Measurements from ENCODE around the gene MYEOV. TPM values are rescaled to one million over a fixed set of nuclear protein-coding genes. Genes with fewer than 3 reads are reported as not detected.
A peak's percentile ranks its signal among the peaks of the same experiment; 100 is the strongest.

The MYEOV gene
- total and polyA plus RNA-seq, 2 donors = 0.38 to 0.64 TPM

DNA sequence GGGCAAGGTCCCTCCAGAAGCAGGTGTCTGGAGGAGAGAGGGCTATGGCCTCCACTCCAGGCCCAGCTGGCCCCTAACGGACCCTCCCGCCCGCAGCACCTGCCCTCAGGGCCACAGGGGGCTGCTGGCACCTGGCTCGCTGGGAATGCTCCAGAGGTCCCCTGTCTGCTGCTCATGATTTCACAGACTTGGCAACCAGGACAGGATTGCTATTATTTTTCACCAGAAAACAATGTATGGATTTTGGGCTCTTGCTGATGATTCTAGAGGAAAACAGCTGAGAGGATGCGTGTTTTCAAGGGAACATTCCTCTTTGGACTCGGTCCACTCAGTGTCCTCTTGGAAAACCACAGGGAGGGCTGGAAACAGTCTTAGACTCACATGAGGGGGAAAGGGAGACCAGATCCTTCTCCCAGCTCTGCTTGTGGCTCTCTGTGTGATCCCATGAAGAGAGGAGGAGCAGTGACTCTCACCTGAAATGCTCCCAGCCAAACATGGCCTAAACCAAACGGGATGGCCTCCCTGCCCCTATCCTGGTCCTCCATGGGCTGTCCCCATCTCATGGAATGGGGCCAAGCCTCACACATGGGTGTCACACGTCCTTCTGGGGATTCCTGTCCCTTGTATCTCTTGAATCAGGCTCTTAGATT, 15.8 kb downstream of the MYEOV start:
- peaks cover 9 to 37% of the 10 kb centered on the region in 2 donors for H3K4me1 ChIP-seq (ENCODE audit: control insufficient read depth in 2 of 2, insufficient read depth in 2 of 2, low read length in 2 of 2)
- no peaks in the 10 kb centered on the region for H3K27me3 ChIP-seq (ENCODE audit: control insufficient read depth in 2 of 2, insufficient read depth in 1 of 2, low read length in 1 of 2)
- WGBS = 83% methylated on average over 8 of the region's 8 CpGs
- no peak overlapping the region for H3K27ac ChIP-seq (ENCODE audit: low read depth in 1 of 2, low read length in 1 of 2)
- H3K36me3 ChIP-seq (ENCODE audit: control insufficient read depth in 2 of 2, insufficient read depth in 2 of 2, low read length in 1 of 2) = no peaks in the 10 kb centered on the region
- DNase-seq (ENCODE audit: low read depth in 6 of 9, low spot score in 9 of 9) = no peak
- no peaks in the 10 kb centered on the region for H3K9me3 ChIP-seq (ENCODE audit: control insufficient read depth in 2 of 2, insufficient read depth in 1 of 2, low read length in 1 of 2)
- H3K4me3 ChIP-seq (ENCODE audit: low read length in 2 of 2) = no peak overlapping the region

GRCh38 chr11:69310351-69310750, 16.4 kb downstream of the MYEOV start:
- 95% methylated on average over 13 of the region's 13 CpGs for WGBS
- Histone ChIP-seq H3K27me3 (ENCODE audit: control insufficient read depth in 2 of 2, insufficient read depth in 1 of 2, low read length in 1 of 2) (no peaks in the 10 kb centered on the region), H3K4me1 (ENCODE audit: control insufficient read depth in 2 of 2, insufficient read depth in 2 of 2, low read length in 2 of 2) (peaks cover 9 to 37% of the 10 kb centered on the region in 2 donors), H3K4me3 (ENCODE audit: low read length in 2 of 2) (no peak overlapping the region), H3K36me3 (ENCODE audit: control insufficient read depth in 2 of 2, insufficient read depth in 2 of 2, low read length in 1 of 2) (no peaks in the 10 kb centered on the region), H3K27ac (ENCODE audit: low read depth in 1 of 2, low read length in 1 of 2) (no peak overlapping the region), H3K9me3 (ENCODE audit: control insufficient read depth in 2 of 2, insufficient read depth in 1 of 2, low read length in 1 of 2) (no peaks in the 10 kb centered on the region)
- no peak for DNase-seq (ENCODE audit: low read depth in 6 of 9, low spot score in 9 of 9)

GRCh38 chr11:69310934-69311766, 17.2 kb downstream of the MYEOV start:
- Histone ChIP-seq H3K27me3 (ENCODE audit: control insufficient read depth in 2 of 2, insufficient read depth in 1 of 2, low read length in 1 of 2) (no peaks in the 10 kb centered on the region), H3K4me1 (ENCODE audit: control insufficient read depth in 2 of 2, insufficient read depth in 2 of 2, low read length in 2 of 2) (peaks cover 9 to 37% of the 10 kb centered on the region in 2 donors), H3K4me3 (ENCODE audit: low read length in 2 of 2) (no peak overlapping the region), H3K9me3 (ENCODE audit: control insufficient read depth in 2 of 2, insufficient read depth in 1 of 2, low read length in 1 of 2) (no peaks in the 10 kb centered on the region), H3K27ac (ENCODE audit: low read depth in 1 of 2, low read length in 1 of 2) (peak overlapping the region in 1 of 2 donors; percentile 71), H3K36me3 (ENCODE audit: control insufficient read depth in 2 of 2, insufficient read depth in 2 of 2, low read length in 1 of 2) (no peaks in the 10 kb centered on the region)
- 85% methylated on average over 14 of the region's 14 CpGs for WGBS
- no peak for DNase-seq (ENCODE audit: low read depth in 6 of 9, low spot score in 9 of 9)

GRCh38 chr11:69311767-69312385, 17.9 kb downstream of the MYEOV start:
- peaks cover 9 to 37% of the 10 kb centered on the region in 2 donors for H3K4me1 ChIP-seq (ENCODE audit: control insufficient read depth in 2 of 2, insufficient read depth in 2 of 2, low read length in 2 of 2)
- H3K4me3 ChIP-seq (ENCODE audit: low read length in 2 of 2) = no peak overlapping the region
- no peaks in the 10 kb centered on the region for H3K36me3 ChIP-seq (ENCODE audit: control insufficient read depth in 2 of 2, insufficient read depth in 2 of 2, low read length in 1 of 2)
- DNase-seq (ENCODE audit: low read depth in 6 of 9, low spot score in 9 of 9) = peak in 6 of 9 donors; percentile 33 to 76 (median 37)
- H3K27ac ChIP-seq (ENCODE audit: low read depth in 1 of 2, low read length in 1 of 2) = peak overlapping the region; percentile 71 to 75
- H3K27me3 ChIP-seq (ENCODE audit: control insufficient read depth in 2 of 2, insufficient read depth in 1 of 2, low read length in 1 of 2) = no peaks in the 10 kb centered on the region
- H3K9me3 ChIP-seq (ENCODE audit: control insufficient read depth in 2 of 2, insufficient read depth in 1 of 2, low read length in 1 of 2) = peaks cover 0 to 1% of the 10 kb centered on the region in 2 donors
- WGBS = 5% methylated on average over 14 of the region's 14 CpGs

DNA sequence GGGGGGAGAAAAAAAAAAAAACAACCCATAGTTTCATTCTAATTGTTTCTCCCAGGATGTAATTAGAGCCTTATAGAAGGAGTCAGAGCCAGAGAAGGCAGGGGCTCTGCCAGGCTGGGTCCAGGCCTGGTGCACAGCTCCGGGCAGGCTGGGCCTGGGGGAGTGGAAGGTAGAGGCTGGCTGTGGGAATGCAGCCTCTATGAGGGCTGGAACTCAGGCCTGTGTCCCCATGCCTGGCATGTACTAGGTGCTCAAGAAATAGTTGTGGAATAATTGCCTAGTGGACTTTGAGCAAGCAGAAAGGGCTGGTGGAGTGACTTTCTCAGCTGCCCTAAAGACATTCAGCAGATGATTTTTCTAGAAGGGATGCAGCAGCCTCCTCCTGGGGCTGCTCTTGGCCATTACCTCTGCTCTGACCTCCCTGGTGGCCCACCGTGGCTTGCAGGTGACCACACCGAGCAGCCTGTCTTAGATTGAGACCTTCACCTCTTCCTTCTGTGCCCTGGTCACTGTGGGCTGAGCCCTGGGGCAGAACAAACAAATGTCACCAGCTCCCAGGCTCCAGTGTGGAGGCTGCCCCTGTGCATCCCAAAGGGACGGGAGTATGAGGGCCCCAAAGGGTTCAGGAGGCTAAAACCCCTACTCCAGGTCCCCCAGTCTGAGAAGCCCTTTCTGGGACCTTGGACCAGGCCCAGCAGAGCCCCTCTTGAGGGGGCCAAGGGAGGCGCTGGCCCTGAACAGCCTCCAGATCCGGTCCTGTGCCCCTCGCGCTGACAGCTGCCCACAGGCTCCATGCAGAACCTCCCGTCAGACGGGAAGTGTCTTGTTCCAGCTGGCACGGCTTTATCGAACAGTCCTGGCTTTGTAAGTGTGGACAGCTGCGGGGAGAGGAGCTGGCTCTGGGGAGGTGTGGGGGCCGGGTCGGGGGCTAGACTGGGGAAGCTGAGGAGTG, 18.8 kb downstream of the MYEOV start:
- H3K27ac ChIP-seq (ENCODE audit: low read depth in 1 of 2, low read length in 1 of 2) = no peak overlapping the region
- no peaks in the 10 kb centered on the region for H3K27me3 ChIP-seq (ENCODE audit: control insufficient read depth in 2 of 2, insufficient read depth in 1 of 2, low read length in 1 of 2)
- peaks cover 0 to 4% of the 10 kb centered on the region in 2 donors for H3K9me3 ChIP-seq (ENCODE audit: control insufficient read depth in 2 of 2, insufficient read depth in 1 of 2, low read length in 1 of 2)
- H3K4me1 ChIP-seq (ENCODE audit: control insufficient read depth in 2 of 2, insufficient read depth in 2 of 2, low read length in 2 of 2) = peaks cover 9 to 37% of the 10 kb centered on the region in 2 donors
- DNase-seq (ENCODE audit: low read depth in 6 of 9, low spot score in 9 of 9) = no peak
- H3K4me3 ChIP-seq (ENCODE audit: low read length in 2 of 2) = no peak overlapping the region
- 53% methylated on average over 15 of the region's 15 CpGs for WGBS
- H3K36me3 ChIP-seq (ENCODE audit: control insufficient read depth in 2 of 2, insufficient read depth in 2 of 2, low read length in 1 of 2) = no peaks in the 10 kb centered on the region

- H3K4me3 ChIP-seq (ENCODE audit: low read length in 2 of 2) = no peak overlapping the region
- DNase-seq (ENCODE audit: low read depth in 6 of 9, low spot score in 9 of 9) = no peak
- H3K27me3 ChIP-seq (ENCODE audit: control insufficient read depth in 2 of 2, insufficient read depth in 1 of 2, low read length in 1 of 2) = no peaks in the 10 kb centered on the region
- peaks cover 0 to 4% of the 10 kb centered on the region in 2 donors for H3K9me3 ChIP-seq (ENCODE audit: control insufficient read depth in 2 of 2, insufficient read depth in 1 of 2, low read length in 1 of 2)
- peaks cover 9 to 37% of the 10 kb centered on the region in 2 donors for H3K4me1 ChIP-seq (ENCODE audit: control insufficient read depth in 2 of 2, insufficient read depth in 2 of 2, low read length in 2 of 2)
- H3K36me3 ChIP-seq (ENCODE audit: control insufficient read depth in 2 of 2, insufficient read depth in 2 of 2, low read length in 1 of 2) = no peaks in the 10 kb centered on the region
- 92% methylated on average over 1 of the region's 2 CpGs for WGBS
- H3K27ac ChIP-seq (ENCODE audit: low read depth in 1 of 2, low read length in 1 of 2) = no peak overlapping the region
Observed at GRCh38 chr11:69313992-69314391, 20.0 kb downstream of the MYEOV start.

- DNase-seq (ENCODE audit: low read depth in 6 of 9, low spot score in 9 of 9) = no peak
- H3K9me3 ChIP-seq (ENCODE audit: control insufficient read depth in 2 of 2, insufficient read depth in 1 of 2, low read length in 1 of 2) = peaks cover 0 to 4% of the 10 kb centered on the region in 2 donors
- no peaks in the 10 kb centered on the region for H3K36me3 ChIP-seq (ENCODE audit: control insufficient read depth in 2 of 2, insufficient read depth in 2 of 2, low read length in 1 of 2)
- peaks cover 9 to 34% of the 10 kb centered on the region in 2 donors for H3K4me1 ChIP-seq (ENCODE audit: control insufficient read depth in 2 of 2, insufficient read depth in 2 of 2, low read length in 2 of 2)
- no peak overlapping the region for H3K27ac ChIP-seq (ENCODE audit: low read depth in 1 of 2, low read length in 1 of 2)
- H3K4me3 ChIP-seq (ENCODE audit: low read length in 2 of 2) = no peak overlapping the region
- H3K27me3 ChIP-seq (ENCODE audit: control insufficient read depth in 2 of 2, insufficient read depth in 1 of 2, low read length in 1 of 2) = no peaks in the 10 kb centered on the region
Observed at GRCh38 chr11:69314555-69314954, 20.6 kb downstream of the MYEOV start.

- no peaks in the 10 kb centered on the region for H3K27me3 ChIP-seq (ENCODE audit: control insufficient read depth in 2 of 2, insufficient read depth in 1 of 2, low read length in 1 of 2)
- no peak overlapping the region for H3K27ac ChIP-seq (ENCODE audit: low read depth in 1 of 2, low read length in 1 of 2)
- 96% methylated on average over 4 of the region's 4 CpGs for WGBS
- H3K4me1 ChIP-seq (ENCODE audit: control insufficient read depth in 2 of 2, insufficient read depth in 2 of 2, low read length in 2 of 2) = peaks cover 4 to 12% of the 10 kb centered on the region in 2 donors
- no peak for DNase-seq (ENCODE audit: low read depth in 6 of 9, low spot score in 9 of 9)
- H3K9me3 ChIP-seq (ENCODE audit: control insufficient read depth in 2 of 2, insufficient read depth in 1 of 2, low read length in 1 of 2) = peaks cover 0 to 4% of the 10 kb centered on the region in 2 donors
- H3K36me3 ChIP-seq (ENCODE audit: control insufficient read depth in 2 of 2, insufficient read depth in 2 of 2, low read length in 1 of 2) = no peaks in the 10 kb centered on the region
- no peak overlapping the region for H3K4me3 ChIP-seq (ENCODE audit: low read length in 2 of 2)
Observed at GRCh38 chr11:69316956-69317355, 23.0 kb downstream of the MYEOV start.
